Glutamatergic neuron (in vitro differentiated cells): ENCODE measurements around the gene CDT1. TPM values are rescaled to one million over a fixed set of nuclear protein-coding genes. Genes with fewer than 3 reads are reported as not detected.

Experiments used
- DNase-seq: peaks from one replicate; pipeline ENCODE4 v3.0.0; 2022
- H3K27ac Mint-ChIP-seq: one replicate; pipeline ENCODE4 v1.8.0; 2020; ENCODE audit warnings: mild to moderate bottlenecking, mixed read lengths, inconsistent platforms; ENCODE audit not compliant: unreplicated experiment
- H3K27me3 Mint-ChIP-seq: one replicate; pipeline ENCODE4 v1.8.0; 2020; ENCODE audit warnings: mild to moderate bottlenecking, moderate library complexity, mixed read lengths, inconsistent platforms; ENCODE audit not compliant: unreplicated experiment
- H3K36me3 Mint-ChIP-seq: one replicate; pipeline ENCODE4 v1.8.0; 2020; ENCODE audit warnings: mild to moderate bottlenecking, mixed read lengths, inconsistent platforms; ENCODE audit not compliant: unreplicated experiment
- H3K4me1 Mint-ChIP-seq: one replicate; pipeline ENCODE4 v1.8.0; 2020; ENCODE audit warnings: mild to moderate bottlenecking, low read depth, mixed read lengths, inconsistent platforms; ENCODE audit not compliant: unreplicated experiment
- H3K4me3 Mint-ChIP-seq: one replicate; pipeline ENCODE4 v1.8.0; 2020; ENCODE audit warnings: mild to moderate bottlenecking, mixed read lengths, inconsistent platforms; ENCODE audit not compliant: unreplicated experiment
- H3K9me3 Mint-ChIP-seq: one replicate; pipeline ENCODE4 v1.8.0; 2020; ENCODE audit warnings: mild to moderate bottlenecking, moderate library complexity, mixed read lengths, inconsistent platforms; ENCODE audit not compliant: unreplicated experiment
- CTCF ChIP-seq: fragments of 200-600 bp; sonication (generic); IDR thresholded peaks from one replicate; pipeline ENCODE4 v1.5.0; 2021; ENCODE audit not compliant: partially characterized antibody, unreplicated experiment
- total RNA-seq: library from RNA; stranded (reverse); fragmentation: NEBNext Ultra II Directional; extraction: Animal tissue kit (Norgen Biotek cat#: 25700); gene quantifications from one replicate; pipeline ENCODE4 v1.2.1, GENCODE V29; 2021; ENCODE audit not compliant: unreplicated experiment

The CDT1 gene
- total RNA-seq, 1 donor from 2014 or later = 5.6 TPM

GRCh38 chr16:88763502-88764053 is 40.0 kb upstream of the CDT1 start:
- Mint-ChIP-seq H3K36me3 (no peaks in the 10 kb centered on the region), H3K4me1 (peaks cover 16% of the 10 kb centered on the region), H3K27me3 (peaks cover 3% of the 10 kb centered on the region), H3K4me3 (no peak overlapping the region), H3K27ac (no peak overlapping the region), H3K9me3 (no peaks in the 10 kb centered on the region)
- no peak for DNase-seq
- no peak for TF ChIP-seq CTCF

DNA sequence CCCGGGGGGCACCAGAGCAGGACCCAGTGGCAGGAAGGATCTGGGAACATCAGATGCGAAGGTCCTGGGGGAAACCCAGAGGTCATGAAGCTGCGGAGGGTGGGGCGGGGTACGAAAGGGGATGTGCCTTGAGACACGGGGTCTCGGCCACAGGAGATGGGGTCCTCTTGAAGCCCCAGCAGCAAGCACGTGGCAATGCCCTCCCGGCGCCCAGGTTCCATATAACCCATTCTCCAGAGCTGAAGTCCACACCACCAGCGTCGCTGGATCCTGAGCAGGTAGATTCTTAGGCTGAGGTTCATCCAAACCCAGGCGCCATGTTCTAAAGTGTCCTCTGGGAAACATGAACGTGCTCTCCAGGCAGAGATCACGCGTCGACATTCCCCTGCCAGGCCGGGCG is 39.5 kb upstream of the CDT1 start:
- no peak overlapping the region for H3K4me3 Mint-ChIP-seq
- no peak for TF ChIP-seq CTCF
- H3K27me3 Mint-ChIP-seq = peaks cover 3% of the 10 kb centered on the region
- no peaks in the 10 kb centered on the region for H3K36me3 Mint-ChIP-seq
- peaks cover 17% of the 10 kb centered on the region for H3K4me1 Mint-ChIP-seq
- no peaks in the 10 kb centered on the region for H3K9me3 Mint-ChIP-seq
- no peak for DNase-seq
- H3K27ac Mint-ChIP-seq = no peak overlapping the region

GRCh38 chr16:88764913-88765349 is 38.7 kb upstream of the CDT1 start:
- TF ChIP-seq CTCF = no peak
- Mint-ChIP-seq H3K4me3 (no peak overlapping the region), H3K9me3 (no peaks in the 10 kb centered on the region), H3K27me3 (peaks cover 3% of the 10 kb centered on the region), H3K27ac (no peak overlapping the region), H3K4me1 (peaks cover 18% of the 10 kb centered on the region), H3K36me3 (no peaks in the 10 kb centered on the region)
- DNase-seq = no peak

DNA sequence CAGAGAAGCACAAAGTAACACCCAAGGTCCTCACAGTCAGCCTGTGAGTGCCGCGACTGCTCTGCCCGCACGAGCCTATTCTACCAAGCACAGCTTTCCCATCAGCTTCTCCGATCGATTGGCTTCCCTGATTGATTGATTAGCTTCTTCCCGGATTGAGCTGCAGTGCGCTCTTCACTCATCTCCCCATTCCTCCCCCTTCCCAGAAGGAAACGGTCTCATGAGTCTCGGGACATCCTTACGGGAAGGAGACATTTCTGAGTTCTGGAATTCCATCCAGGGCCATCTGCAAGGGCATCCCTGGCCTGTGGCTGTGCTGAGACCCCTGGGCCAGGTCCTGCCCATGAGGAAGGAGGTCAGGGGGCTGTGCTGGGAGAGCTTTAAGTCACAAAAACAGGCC is 36.6 kb upstream of the CDT1 start:
- Mint-ChIP-seq H3K4me3 (no peak overlapping the region), H3K4me1 (peaks cover 20% of the 10 kb centered on the region), H3K9me3 (no peaks in the 10 kb centered on the region), H3K36me3 (no peaks in the 10 kb centered on the region), H3K27ac (no peak overlapping the region), H3K27me3 (peaks cover 3% of the 10 kb centered on the region)
- no peak for TF ChIP-seq CTCF
- DNase-seq = no peak

DNA sequence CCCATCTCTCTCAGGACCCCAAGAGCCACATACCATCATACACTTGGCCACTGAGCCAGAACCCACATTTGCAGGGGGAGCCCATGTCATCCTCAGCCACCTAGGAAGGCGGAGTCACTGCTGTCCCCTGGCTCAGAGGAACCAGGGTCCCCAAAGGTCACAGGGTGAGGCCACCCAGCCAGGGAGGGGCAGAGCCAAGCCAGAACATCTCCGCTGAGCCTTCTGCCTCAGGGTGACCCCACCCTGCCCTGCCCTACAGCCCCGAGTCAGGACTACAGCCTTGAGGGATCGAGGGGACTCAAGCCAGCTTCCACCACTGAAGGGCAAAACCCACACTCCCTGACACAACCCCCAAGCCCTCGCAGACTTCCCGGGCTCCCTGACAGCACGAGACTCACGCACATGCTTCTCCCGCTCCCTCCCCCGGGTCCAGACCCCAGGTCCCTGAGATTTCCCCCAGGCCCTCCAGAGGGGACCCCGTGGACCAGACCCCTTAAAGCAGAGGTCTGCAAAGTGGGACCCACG is 36.0 kb upstream of the CDT1 start:
- no peak for TF ChIP-seq CTCF
- Mint-ChIP-seq H3K36me3 (no peaks in the 10 kb centered on the region), H3K9me3 (no peaks in the 10 kb centered on the region), H3K4me3 (peak overlapping the region; percentile 38), H3K27ac (peak overlapping the region; percentile 50), H3K27me3 (peaks cover 3% of the 10 kb centered on the region), H3K4me1 (peaks cover 20% of the 10 kb centered on the region)
- no peak for DNase-seq
